HG03460 (cell line): ENCODE data around the gene CIRBP.
"Not testable (repeated sequence)": the region's sequence is repeated elsewhere in the genome, so short reads cannot be mapped to it uniquely, and the experiment has no call there.

Experiments
- ATAC-seq: cut with Tn5 transposase; IDR thresholded peaks from one replicate; pipeline ENCODE4 v1.9.1; 2021; ENCODE audit not compliant: unreplicated experiment

Gene CIRBP

GRCh38 chr19:1308718-1309117 lies 39.6 kb downstream of the CIRBP start:
- ATAC-seq = no peak

- no peak for ATAC-seq
These were observed 41.1 kb downstream of the CIRBP start for GRCh38 chr19:1309977-1310852.

GRCh38 chr19:1310853-1311180 lies 41.7 kb downstream of the CIRBP start:
- ATAC-seq = no peak

DNA sequence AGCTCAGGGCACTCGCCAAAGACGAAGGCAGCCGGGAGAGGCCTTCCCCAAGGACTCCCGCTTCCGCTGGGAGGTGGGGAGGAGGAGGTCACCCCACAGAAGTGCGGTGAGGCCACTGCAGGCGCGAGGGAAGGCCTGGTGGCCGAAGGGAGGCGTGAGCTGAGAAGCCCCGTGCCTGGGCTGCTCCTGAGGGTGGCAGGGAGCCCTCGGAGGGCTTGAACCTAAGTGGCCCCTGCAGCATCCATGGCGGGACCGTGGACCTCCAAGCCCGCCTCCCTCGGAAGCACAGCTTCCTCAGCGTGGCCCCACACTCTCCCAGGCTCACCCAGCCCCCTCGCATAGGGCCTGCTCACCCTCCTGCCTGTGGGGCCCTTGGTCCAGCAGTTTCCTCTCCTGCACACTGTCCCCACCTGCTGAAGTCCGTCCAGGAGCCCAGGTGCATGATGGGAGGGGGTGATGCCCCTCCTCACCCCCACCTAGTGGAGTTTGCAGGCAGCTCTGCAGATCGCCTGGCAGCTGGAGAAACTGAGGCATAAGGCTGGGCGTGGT lies 42.5 kb downstream of the CIRBP start:
- ATAC-seq = no peak

DNA sequence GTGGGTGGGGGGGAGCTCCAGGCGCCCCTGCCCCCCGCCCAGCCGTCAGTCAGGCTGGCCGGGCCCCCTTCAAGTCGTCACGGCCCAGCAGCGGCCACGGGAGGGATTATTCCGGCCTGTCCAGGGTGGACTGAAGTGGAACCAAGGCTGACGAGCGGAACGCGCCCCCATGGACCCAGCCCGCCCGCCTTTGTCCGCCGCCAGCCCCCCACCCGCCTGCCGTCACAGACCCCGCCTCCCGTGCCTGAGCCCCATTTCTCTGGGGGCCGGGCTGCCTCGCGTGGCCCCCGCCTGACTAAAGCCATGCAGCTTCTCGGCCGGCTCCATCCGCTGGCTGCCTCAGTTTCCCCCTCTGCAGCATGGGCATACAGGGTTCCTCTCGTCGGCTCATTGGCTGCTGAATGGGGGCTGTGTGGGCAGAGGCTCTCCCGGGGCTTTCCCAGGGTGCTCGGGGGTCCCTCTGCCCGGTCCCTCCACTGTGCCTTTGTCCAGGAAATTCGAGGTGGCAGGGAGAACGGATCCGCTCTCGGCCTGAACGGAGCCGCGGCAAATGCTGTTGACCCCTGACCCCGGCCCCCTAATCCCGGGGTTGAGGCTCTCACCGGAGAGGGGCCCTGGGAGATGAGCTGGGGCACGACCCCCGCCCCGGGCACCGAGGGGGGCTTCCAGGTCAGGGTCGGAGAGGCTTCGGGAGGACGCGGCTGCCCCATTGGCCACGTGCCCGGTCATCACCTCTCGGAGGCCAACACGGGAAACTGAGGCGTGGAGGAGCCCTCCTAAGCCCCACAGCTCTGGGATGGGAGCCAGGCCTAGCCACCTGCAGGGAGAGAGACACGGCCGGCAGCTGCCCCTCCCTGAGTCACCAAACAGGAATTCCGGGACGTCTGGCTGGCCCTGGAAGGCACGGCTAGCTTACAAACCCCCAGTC lies 43.9 kb downstream of the CIRBP start:
- no peak for ATAC-seq

- no peak for ATAC-seq
These were observed 44.8 kb downstream of the CIRBP start for GRCh38 chr19:1313695-1314613.

- ATAC-seq = no peak
These were observed 46.5 kb downstream of the CIRBP start for GRCh38 chr19:1315470-1316166.

- no peak for ATAC-seq
These were observed 47.3 kb downstream of the CIRBP start for GRCh38 chr19:1316466-1316865.

DNA sequence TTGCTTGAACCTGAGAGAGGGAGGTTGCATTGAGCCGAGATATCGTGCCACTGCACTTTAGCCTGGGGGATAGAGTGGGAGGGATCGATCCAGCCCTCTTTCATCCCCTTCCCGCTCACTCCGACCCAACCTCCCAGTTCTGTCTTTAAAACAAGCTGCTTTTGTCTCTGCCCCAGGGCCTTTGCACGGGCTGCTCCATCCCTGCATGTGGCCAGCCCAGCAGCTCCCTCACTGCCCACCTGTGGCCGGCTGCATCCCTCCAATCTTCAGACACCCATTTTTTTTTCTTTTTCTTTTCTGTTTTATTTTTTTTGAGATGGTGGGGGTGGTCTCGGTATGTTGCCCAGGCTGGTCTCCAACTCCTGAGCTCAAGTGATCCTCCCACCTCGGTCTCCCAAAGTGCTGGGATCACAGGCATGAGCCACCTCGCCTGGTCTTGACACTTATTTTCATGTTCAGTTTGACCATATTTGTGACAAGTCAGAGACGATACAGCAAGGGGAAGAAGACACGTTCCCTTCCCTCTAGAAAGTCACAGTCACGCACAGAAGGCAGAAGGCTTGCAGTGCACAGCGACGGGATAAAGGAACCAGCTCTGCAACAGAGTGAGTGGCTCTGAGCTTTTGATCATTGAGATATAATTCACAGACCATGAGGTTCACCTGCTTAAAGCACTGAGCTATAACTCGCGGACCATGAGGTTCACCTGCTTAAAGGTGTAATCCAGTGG lies 48.3 kb downstream of the CIRBP start:
- ATAC-seq = no peak

- no peak for ATAC-seq
These were observed 49.7 kb downstream of the CIRBP start for GRCh38 chr19:1318678-1319471.

- not testable (repeated sequence) for ATAC-seq
These were observed 51.1 kb downstream of the CIRBP start for GRCh38 chr19:1320282-1320650.

- ATAC-seq = no peak
These were observed 52.4 kb downstream of the CIRBP start for GRCh38 chr19:1321539-1321938.

DNA sequence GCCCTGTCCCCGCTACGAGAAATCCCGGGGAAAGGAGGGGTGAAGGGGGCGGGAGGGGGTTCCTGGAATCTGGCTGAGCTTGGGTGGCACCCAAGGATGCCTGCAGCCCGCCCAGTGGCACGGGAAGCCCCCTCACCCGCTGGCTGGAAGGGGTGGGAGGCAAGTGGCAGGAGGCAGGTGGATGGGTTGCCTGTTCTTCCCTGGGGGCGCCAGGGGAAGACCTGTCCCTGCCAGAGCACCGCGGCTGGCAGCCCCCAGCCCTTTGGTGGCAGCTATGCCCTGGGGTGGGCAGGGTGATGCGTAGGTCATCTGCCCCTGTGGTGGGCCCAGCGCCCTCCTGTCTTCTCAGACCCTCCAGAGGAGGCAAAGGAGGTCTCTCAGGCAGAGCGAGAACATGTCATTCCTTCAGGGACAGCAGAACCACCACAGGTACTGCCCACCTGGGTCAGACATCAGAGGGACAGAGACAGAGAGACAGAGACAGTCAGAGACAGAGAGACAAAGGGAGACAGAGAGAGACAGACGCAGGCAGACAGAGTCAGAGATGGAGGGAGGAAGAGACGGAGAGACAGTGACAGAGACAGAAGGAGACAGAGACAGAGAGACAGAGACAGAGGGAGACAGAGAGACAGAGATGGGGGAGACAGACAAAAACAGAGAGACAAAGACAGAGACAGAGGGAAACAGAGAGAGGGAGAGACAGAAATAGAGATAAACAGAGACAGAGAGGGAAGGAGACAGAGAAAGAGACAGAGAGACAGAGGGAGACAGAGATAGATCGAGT lies 53.3 kb downstream of the CIRBP start:
- ATAC-seq = no peak

DNA sequence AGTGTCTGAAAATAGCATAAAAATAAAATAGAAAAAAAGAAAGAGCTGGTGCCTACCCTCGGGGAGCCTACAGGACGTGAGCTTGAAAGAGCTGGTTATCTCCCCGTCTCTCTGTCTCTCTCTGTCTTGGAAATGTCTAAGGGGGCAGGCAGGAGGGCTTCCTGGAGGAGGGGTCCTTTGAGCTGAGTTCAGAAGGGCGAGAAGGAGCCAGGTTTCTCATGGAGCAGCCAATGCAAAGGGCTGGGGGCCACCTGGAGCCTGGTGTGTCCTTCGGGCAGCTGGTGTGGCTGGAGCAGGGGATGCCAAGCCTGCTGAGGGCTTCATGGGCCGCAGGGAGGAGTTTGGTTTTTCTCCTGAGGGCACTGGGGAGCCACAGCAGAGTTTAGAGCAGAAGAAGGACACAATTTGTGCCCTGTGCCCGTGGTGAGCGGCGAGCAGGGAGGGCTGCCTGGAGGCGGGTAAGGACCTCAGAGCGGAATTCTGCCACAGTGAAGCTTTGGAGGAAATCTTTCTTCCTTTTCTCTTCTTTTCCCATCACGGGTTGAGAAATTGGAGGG lies 55.2 kb downstream of the CIRBP start:
- ATAC-seq = no peak
